NCI-H524 treated with DMSO at 0.1 percent for 48 hours (cell line): ENCODE results near the gene ZXDA.
"Not testable (repeated sequence)": the region's sequence is repeated elsewhere in the genome, so short reads cannot be mapped to it uniquely, and the experiment has no call there.

ENCODE experiments used
- DNase-seq: peaks from one replicate; lab custom pipeline; 2025; lab: John Stamatoyannopoulos, UW

Gene ZXDA, protein sequence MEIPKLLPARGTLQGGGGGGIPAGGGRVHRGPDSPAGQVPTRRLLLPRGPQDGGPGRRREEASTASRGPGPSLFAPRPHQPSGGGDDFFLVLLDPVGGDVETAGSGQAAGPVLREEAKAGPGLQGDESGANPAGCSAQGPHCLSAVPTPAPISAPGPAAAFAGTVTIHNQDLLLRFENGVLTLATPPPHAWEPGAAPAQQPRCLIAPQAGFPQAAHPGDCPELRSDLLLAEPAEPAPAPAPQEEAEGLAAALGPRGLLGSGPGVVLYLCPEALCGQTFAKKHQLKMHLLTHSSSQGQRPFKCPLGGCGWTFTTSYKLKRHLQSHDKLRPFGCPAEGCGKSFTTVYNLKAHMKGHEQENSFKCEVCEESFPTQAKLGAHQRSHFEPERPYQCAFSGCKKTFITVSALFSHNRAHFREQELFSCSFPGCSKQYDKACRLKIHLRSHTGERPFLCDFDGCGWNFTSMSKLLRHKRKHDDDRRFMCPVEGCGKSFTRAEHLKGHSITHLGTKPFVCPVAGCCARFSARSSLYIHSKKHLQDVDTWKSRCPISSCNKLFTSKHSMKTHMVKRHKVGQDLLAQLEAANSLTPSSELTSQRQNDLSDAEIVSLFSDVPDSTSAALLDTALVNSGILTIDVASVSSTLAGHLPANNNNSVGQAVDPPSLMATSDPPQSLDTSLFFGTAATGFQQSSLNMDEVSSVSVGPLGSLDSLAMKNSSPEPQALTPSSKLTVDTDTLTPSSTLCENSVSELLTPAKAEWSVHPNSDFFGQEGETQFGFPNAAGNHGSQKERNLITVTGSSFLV

DNA sequence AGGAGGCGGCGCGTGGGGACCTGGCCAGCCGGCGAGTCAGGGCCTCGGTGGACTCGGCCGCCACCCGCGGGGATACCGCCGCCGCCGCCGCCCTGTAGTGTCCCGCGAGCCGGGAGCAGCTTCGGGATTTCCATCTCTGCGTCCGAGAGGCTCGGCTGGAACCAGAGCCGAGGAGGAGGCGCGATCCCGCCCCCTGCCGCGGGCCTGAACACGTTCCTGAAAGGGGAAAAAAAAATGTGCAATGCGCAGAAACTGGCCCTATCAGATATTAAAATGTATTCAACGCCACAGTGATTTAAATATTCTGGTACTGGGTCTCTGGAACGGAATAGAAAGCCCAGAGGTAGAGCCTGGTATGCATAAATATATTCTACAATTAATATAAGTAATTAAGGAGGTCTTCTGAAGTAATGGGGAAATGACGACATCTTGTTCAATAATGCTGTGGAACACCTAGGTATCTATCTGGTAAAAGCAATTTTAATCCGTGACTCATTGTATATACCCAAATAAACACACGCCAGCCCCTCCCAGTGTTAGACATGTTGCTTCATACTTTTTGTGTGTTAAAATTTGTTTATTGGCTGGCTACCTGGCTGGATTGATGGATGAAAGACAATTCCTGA is at the start of gene ZXDA:
Gene ZXDA, minus strand, starts transcription at position 172 of the 626 bp plus-strand sequence. Its CDS starts 38 bp downstream, at position 134.
- not testable (repeated sequence) for DNase-seq

DNA sequence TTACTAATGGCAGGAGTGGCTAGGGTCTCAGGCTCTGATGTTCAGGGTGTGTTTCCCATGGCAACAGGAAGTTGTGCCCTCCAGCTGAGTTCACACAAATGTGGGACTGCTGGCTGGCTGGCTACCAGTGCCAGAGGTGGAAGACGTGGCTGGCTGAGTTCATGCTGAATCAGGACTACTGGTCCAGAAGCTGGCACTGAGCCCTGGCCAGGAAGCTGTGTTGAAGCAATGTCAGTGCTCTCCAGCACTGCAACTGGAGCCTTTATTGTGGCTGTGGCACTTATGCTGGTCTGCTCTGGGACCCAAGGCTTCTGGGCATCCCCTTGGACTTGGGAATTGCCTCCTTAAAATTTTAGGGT is 42.0 kb upstream of the ZXDA start:
- DNase-seq = no peak

DNA sequence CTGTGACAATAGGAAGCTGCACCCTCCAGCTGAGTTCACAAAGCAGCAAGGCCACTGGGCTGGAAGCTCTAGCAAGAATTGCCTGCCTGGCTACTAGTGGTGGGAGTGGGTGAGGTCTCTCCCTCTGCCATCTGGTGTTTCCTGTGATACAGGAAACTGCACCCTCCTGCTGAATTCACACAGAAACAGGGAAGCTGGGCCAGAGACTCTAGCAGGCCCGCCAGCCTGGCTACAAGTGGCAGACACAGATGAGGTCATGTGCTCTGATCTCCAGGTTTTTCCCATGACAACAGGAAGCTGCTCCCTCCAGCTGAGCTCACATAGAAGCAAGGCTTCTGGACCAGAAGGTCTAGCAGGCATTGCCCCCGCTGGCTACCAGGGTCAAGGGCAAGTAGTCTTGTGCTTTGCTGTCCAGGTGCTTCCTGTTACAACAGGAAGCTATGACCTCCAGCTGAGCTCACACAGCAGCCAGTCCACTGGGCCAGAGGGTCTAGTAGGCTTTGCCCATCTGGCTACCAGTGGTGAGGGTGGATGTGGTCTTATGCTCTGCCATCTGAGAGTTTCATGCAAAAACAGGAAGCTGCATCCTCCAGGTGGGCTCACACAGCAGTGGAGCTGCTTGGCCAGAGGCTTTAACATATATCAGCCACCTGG is 41.5 kb upstream of the ZXDA start:
- no peak for DNase-seq

DNA sequence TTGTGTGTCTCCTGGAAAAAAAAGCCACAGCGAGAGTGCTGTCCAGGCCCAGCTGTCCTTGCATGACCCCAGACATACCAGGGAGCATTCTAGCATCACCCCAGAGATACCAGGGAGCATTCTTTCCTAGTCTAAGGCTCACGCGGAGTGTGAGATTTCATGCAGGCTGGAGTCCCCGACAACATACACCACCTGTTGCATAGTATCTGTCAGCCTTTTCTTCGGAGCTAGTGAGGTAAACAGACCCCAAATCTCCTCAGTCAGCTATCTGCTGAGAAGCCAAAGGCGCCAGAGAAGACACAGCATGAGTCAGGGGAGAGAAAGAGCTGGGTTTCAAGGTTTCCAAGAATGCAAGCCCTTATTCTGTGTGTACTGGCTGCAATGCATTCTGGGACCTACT is 23.1 kb upstream of the ZXDA start:
- no peak for DNase-seq

DNA sequence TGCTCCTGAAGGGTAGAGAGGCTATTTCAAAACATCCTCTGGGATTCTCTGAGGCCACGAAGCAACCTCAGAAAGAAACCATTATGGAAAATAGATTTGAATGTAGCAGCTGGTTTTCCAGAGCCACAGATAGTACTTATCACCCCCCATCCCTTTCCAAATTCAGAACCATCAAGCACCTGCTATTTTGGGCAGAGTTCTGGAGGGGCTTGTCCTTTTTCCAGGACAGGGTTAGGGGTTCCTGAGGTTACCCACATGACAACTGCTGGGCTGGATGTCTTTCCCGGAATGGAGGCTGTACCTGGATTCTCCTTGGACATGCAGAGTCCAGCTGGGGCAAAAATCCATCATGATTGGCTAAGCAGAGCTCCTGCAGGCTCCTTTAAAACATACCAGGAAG is 22.0 kb upstream of the ZXDA start:
- DNase-seq = no peak

DNA sequence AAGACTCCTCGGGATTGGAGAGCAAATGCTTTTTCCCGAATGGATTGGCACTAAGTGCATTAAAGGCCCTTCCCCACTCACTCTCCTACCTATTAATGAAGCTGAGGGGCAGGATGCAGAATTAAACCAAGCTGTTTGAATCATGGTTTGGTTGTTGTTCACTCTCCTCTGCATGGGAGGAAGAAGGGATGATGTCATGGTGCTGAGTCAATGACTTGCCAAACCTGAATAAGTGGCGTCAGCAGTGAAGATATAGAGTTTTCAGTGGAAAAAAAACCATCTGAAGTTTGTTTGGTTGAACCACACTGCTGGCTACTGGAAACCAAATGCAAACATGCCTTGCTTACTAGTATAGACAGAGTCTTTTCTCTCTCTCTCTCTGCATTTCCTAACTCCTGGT is 19.8 kb upstream of the ZXDA start:
- DNase-seq = no peak

DNA sequence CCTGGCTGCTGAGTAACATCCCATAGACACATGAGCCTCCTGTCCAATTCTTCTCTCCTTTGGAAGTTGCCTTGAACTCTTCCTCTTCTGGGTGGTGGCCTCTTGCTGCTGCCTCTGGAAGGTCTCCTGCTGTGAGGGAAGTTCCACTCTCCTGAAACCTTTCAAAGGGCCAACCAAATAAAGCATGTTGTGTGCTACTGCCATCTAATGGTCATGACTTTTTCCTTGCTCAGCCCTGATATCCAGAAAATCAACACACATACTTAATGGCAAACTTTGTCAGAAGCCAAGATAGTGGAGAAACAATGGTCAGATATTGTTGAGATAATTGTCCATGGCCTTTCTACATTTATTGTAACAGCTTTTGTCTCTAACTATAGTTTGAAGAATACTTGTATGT is 19.1 kb upstream of the ZXDA start:
- no peak for DNase-seq

DNA sequence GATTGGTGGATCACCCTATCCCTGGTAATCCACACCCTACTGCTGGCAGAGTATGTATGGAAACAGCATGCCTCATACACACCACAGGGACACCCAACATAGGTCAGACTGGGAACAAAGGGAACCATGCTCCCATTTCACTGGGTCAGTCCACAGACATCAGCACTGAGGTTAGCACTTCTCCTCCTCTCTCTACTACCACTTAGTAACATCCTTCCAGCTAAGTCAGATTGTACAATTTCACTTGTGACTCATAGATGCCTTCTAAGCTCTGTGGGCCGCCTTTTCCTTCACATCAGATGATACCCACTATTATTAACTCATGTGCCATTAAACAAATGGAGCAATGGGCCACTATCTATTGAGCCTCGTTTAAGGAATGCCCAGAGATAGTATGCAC is 15.5 kb upstream of the ZXDA start:
- no peak for DNase-seq

DNA sequence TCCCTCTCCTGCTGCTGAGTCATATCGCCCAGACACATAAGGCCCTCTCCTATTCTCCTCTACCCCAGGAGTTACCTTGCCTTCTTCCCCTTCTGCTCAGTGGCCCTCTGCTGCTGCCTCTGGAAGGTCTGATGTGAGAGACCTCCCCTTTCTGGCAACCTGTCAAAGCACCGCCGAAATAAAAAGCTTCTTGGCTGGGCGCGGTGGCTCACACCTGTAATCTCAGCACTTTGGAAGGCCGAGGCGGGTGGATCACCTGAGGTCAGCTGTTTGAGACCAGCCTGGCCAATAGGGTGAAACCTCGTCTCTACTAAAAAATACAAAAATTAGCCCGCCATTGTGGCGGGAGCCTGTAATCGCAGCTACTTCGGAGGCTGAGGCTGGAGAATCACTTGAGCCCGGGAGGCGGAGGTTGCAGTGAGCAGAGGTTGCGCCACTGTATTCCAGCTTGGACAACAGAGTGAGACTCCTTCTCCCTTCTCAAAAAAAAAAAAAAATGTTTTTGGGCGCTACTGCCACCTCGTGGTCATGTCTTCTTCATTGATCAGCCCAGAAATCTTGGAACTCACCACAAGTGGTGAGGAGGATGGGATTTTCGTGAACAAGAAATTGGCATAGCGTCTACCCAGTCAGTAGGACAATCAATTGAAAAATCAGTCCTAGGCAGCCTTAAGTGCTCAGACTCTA is 8.6 kb upstream of the ZXDA start:
- DNase-seq = no peak

DNA sequence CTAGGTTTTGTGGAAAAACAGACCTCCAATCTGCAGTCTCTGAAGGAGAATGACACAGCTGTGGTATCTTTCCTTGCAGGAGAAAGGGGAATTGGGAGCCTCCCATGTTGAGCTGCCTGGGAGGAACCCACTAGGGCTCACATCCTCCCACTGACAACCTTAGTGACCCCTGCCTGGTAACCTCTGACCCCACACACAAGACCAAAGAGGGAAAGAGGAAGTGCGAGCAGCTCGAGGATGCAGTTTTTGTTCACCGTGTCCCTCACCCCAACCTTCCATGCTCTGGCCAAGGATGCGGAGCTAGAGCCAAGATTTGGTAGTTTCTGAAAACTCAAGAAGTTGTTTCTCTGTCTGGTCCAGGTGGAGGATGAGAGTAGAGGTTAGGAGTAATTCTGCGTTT is 5.4 kb upstream of the ZXDA start:
- no peak for DNase-seq

DNA sequence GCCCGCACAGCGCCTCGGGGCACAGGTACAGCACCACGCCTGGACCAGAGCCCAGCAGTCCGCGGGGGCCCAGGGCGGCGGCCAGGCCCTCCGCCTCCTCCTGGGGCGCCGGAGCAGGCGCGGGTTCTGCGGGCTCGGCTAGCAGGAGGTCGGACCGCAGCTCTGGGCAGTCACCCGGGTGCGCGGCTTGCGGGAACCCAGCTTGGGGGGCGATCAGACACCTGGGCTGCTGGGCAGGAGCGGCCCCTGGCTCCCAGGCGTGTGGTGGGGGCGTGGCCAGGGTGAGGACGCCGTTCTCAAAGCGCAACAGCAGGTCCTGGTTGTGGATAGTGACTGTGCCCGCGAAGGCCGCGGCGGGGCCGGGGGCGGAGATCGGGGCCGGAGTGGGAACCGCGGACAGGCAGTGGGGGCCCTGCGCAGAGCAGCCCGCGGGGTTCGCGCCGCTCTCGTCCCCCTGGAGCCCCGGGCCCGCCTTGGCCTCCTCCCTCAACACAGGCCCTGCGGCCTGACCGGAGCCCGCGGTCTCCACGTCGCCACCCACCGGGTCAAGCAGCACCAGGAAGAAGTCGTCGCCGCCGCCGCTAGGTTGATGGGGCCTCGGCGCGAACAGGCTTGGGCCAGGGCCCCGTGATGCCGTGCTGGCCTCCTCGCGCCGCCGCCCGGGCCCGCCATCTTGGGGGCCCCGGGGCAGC is 517 bp downstream of the ZXDA start:
- DNase-seq = not testable (repeated sequence)

DNA sequence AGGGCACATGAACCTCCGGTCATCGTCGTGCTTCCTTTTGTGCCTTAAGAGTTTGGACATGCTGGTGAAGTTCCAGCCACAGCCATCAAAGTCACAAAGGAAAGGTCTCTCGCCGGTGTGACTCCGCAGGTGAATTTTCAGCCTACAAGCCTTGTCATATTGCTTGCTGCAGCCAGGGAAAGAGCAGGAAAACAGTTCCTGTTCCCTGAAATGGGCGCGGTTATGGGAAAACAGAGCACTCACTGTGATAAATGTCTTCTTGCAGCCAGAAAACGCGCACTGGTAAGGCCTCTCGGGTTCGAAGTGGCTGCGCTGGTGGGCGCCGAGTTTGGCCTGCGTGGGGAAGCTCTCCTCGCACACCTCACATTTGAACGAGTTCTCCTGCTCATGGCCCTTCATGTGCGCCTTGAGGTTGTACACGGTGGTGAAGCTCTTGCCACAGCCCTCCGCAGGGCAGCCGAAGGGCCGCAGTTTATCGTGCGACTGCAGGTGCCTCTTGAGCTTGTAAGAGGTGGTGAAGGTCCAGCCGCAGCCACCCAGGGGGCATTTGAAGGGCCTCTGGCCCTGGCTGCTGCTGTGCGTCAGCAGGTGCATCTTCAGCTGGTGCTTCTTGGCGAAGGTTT is 1.2 kb downstream of the ZXDA start:
- DNase-seq = not testable (repeated sequence)

DNA sequence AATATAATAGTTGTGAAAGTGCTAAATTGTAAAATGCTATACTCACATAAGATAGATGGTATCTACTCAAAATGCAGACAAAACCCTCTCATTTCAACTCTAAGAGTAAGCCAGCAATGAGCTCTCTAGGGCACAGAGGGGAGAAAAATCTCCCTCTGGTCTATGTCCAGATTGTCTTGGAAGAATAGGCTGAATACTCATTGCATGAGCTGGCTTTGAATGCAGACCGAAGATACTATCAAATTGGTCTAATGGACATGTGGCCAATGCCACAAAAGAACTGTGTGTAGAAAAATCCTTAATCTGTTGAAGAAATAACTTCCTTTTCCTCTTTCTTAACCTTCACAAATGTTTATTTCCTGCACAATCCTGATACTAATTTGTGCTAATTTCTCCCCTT is 3.5 kb downstream of the ZXDA start:
- no peak for DNase-seq

DNA sequence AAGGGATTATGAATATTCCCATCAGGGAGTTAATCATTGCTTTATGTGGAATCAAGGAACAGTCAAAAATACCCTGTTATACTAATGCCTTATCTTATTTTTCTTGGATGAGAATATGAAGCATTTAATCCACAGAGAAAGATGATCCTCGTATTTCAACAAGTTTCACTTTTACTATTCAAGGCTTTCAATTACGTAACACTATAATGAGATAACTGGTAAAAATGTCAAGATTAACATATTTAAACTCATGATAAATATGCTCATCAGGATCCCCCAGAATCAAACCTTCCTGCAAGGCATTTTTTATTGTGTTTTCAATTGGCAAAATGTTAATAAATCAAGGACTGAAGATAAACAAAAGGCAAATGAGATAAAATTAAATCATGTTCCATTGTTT is 5.1 kb downstream of the ZXDA start:
- no peak for DNase-seq

DNA sequence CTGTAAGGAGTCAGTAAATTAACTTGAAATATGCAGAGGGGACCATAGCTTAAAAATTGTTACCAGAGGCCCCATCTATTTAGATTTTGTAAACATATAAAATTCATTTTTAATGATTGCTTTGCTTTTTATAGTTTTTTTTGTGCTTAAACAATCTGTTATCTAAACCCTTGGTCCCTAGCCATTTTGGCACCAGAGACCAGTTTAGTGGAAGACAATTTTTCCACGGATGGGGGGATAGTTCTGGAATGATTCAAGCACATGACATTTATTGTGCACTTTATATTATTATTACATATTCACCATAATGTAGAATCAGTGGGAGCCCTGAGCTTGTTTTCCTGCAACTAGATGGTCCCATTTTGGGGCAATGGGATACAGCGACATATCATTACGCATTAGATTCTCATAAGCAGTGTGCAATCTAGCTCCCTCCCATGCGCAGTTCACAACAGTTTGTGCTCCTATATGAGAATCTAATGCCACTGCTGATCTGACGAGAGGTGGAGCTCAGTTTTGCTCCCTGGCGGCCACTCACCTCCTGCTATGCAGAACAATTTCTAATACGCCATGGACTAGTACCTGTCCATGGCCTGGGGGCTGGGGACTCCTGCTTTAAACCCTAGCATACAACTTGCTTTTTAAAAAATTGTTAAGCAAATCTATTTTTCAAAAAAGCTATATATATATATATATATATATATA is 5.9 kb downstream of the ZXDA start:
- DNase-seq = no peak

DNA sequence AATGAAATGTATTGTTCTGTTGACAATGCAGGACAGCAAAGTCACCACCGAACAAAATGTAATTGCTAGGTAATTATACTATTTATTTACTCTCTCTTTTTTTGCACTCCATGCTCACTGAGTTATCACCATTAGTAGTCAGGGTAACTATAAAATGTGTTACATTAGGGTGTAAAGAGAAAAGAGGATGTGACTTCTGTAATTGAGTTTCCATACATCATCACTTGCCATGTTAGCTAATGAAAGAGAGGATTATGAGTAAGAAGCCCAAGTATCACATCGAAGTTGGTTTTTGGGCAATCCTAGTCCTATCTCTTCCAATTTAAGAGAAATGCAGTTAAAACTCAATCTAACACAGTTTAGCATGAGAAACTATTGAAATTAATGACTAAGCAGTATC is 7.6 kb downstream of the ZXDA start:
- no peak for DNase-seq

DNA sequence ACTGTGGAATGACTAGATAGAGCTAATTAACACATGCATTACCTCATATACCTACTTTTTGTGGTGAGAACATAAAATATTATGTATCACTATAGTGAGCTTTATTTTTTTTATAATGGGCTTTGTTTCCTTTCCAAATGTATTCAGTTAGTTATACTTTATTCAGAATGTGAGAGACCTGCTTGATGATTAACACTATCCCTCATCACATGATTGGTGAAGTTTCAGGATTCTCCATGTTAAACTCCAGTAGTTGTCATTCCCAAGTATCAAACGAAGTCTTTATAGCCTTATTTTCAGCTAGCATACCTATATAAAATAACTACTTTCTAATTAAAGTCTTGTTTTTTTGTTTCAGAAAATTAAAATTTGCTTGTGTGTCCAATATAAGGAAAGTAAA is 8.8 kb downstream of the ZXDA start:
- DNase-seq = no peak

DNA sequence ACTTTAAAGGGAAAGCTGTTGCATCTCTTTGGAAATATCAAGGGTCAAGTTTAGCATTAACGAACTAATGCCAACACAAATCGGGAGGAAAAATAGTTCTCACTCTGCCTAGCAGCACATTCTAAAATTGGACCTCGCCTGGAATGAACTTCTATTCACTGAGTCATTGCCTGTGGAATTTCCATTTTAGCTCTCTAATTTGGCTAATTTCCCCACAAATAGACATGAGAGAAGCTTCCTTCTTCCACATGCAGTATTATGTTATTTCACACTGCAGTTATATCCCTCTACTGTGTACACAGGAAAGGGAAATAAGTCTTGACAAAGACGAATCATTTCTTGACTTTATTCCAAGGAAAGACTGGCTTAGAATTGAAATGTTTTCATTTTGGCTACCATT is 9.3 kb downstream of the ZXDA start:
- no peak for DNase-seq

DNA sequence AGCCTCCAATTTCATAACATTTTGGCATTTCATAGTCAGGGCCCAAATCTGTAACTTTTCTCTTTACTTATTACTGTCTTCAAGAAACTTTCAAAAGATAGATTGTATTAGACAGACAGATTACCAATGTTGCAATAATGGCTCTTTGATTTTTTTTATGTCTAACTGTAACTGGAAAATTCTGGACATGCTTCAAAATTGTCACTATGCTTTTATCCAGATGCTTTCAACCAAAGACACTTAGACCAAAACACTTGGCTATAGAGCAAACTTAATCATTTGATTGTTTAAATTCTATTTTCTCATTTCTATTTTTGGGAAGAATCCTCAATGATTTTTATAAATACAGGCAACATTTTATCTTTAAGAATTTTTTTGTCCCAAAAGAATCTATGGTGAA is 10.4 kb downstream of the ZXDA start:
- DNase-seq = no peak

DNA sequence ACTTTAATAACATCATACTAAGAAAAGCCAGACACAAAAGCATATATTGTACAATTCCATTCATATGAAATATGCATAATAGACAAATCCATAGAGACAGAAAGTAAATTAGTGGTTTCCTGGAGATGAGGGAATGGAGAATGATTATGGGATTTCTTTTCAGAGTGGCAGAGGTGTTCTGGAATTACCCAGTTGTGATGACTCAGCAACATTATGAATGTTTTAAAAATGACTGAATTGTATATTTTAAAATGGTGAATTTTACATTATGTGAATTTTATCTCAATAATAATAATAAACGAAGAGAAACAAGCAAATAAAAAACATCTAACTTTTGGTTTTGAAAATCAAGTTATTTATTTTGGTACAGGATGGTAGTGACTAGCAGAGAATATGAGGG is 11.2 kb downstream of the ZXDA start:
- DNase-seq = no peak
